Prostate gland (tissue), 2 donors: ENCODE data around the gene NOLC1. TPM values are rescaled to one million over a fixed set of nuclear protein-coding genes. Genes with fewer than 3 reads are reported as not detected.
A peak's percentile ranks its signal among the peaks of the same experiment; 100 is the strongest.

Source experiments
- DNase-seq: peaks from one replicate; pipeline ENCODE4 v3.0.0-alpha.2; 2019; ENCODE audit warnings: low spot score
- H3K27ac ChIP-seq, 2 donors: fragments of 200-600 bp; sonication (generic); 2 replicates each; pipeline ENCODE4 v1.5.1; 2017 to 2019
- H3K27me3 ChIP-seq: fragments of 200-600 bp; sonication (generic); replicated peaks from 2 replicates; pipeline ENCODE4 v1.5.1; 2019; ENCODE audit not compliant: insufficient read depth
- H3K36me3 ChIP-seq, 2 donors: fragments of 200-600 bp; sonication (generic); 1 replicate in 1 of 2; 2 replicates in 1 of 2; pipeline versions ENCODE4 v1.5.1 to v1.8.1; 2017 to 2019
- H3K4me1 ChIP-seq: fragments of 200-600 bp; sonication (generic); replicated peaks from 2 replicates; pipeline ENCODE4 v1.5.1; 2019
- H3K4me3 ChIP-seq, 2 donors: fragments of 200-600 bp; sonication (generic); 2 replicates each; pipeline ENCODE4 v1.5.1; 2017 to 2019
- H3K9me3 ChIP-seq: fragments of 200-600 bp; sonication (generic); 2 replicates; pipeline ENCODE4 v1.5.1; 2017
- CTCF ChIP-seq, 4 experiments: fragments of 200-600 bp in 2 of 4; fragments of 450-650 bp in 2 of 4; sonication (generic) in 2 of 4; IDR thresholded peaks; 1 replicate in 3 of 4; 2 replicates in 1 of 4; pipeline ENCODE4 v1.5.1; 2016 to 2019; ENCODE audit warnings: antibody characterized with exemption in 4 of 4, mild to moderate bottlenecking in 2 of 4, moderate library complexity in 2 of 4
- POLR2A ChIP-seq: fragments of 450-650 bp; IDR thresholded peaks from one replicate; pipeline ENCODE4 v1.6.1; 2016; ENCODE audit warnings: antibody characterized with exemption, mild to moderate bottlenecking
- POLR2AphosphoS5 ChIP-seq: sonication (generic); formaldehyde crosslinking; IDR thresholded peaks from one replicate; pipeline ENCODE4 v1.6.1; 2017; ENCODE audit warnings: antibody characterized with exemption
- WGBS: methylation state at CpG from one replicate; pipeline ENCODE4 v1.1.5; 2018; 5-methylcytosine and 5-hydroxymethylcytosine counted together
- intact Hi-C: fragments of 100-400 bp; cut with DNase I; formaldehyde crosslinking; loops from one replicate; pipeline ENCODE4 v1.14.2; 2022
- total RNA-seq, 2 donors: library from RNA; depleted of rRNA; stranded (reverse); fragments of >200 nt; gene quantifications; one replicate each; pipeline ENCODE4 v1.1.0, GENCODE V29; 2016

Gene NOLC1
- total RNA-seq, 2 donors from 2014 or later, result 50.3 to 67.9 TPM

DNA sequence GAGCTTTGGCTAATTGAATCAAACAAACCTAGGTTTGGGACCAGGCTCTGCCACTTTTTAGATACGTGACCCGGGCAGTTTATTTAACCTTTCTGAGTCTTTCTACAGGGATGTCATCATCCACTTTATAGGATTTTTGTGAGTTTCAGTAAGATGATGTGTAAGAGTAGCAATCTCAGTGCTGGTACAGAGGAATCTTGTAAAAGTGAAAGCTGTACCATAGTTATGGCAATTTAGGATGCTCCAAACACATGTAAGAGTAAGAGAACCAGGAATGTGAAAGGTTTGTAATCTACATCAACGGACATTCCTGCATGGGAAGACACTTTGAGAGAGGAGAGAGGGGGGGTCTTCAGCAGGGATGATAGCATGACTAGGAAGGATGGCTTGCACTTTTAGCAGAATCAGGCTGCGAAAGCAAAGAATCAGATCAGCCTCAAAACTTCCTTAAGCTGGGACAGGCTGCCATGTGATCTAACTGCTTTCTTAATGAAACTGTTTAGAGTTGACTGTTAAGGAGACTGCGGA lies 968 bp downstream of the NOLC1 start:
- Histone ChIP-seq H3K27ac (peak overlapping the region in 1 of 2 donors; percentile 82), H3K27me3 (no peaks in the 10 kb centered on the region), H3K4me3 (peak overlapping the region; percentile 80 to 84), H3K4me1 (peaks cover 5% of the 10 kb centered on the region), H3K36me3 (peaks cover 10 to 12% of the 10 kb centered on the region in 2 donors), H3K9me3 (no peaks in the 10 kb centered on the region)
- WGBS, result 34% methylated on average over 5 of the region's 5 CpGs
- no peak for DNase-seq
- TF ChIP-seq CTCF (IDR thresholded peaks at IDR 0.05), result no peak
- no peak for TF ChIP-seq POLR2A
- no peak for TF ChIP-seq POLR2AphosphoS5
- intact Hi-C loops, result loop anchor here (5.0 kb wide), 1 partner anchor 336 kb away; the partner anchor contains the start of gene OGA

GRCh38 chr10:102154466-102155116 lies 2.4 kb downstream of the NOLC1 start:
- Histone ChIP-seq H3K4me3 (no peak overlapping the region), H3K27ac (no peak overlapping the region), H3K4me1 (peaks cover 5% of the 10 kb centered on the region), H3K9me3 (no peaks in the 10 kb centered on the region), H3K36me3 (peaks cover 3 to 8% of the 10 kb centered on the region in 2 donors), H3K27me3 (no peaks in the 10 kb centered on the region)
- DNase-seq, result no peak
- TF ChIP-seq POLR2AphosphoS5, result no peak
- TF ChIP-seq CTCF (IDR thresholded peaks at IDR 0.05), result no peak
- no peak for TF ChIP-seq POLR2A
- intact Hi-C loops, result loop anchor here (5.0 kb wide), 1 partner anchor 337 kb away; the partner anchor contains the start of gene OGA
- 97% methylated on average over 11 of the region's 11 CpGs for WGBS

DNA sequence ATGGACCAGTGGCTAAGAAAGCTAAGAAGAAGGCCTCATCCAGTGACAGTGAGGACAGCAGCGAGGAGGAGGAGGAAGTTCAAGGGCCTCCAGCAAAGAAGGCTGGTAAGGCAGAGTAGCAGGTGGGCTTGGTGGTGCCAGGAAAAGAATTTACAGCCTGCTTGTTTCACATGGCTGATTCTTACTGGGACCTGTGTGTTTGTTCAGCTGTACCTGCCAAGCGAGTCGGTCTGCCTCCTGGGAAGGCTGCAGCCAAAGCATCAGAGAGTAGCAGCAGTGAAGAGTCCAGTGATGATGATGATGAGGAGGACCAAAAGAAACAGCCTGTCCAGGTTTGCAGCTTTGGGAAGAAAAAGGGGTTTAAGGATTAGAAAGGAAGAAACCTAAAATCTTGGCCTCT lies 5.0 kb downstream of the NOLC1 start:
- peaks cover 16 to 35% of the 10 kb centered on the region in 2 donors for H3K36me3 ChIP-seq

GRCh38 chr10:102159051-102159597 lies 6.9 kb downstream of the NOLC1 start:
- DNase-seq, result no peak
- TF ChIP-seq POLR2A (no peak), CTCF (IDR thresholded peaks at IDR 0.05) (no peak)
- intact Hi-C loops, result no loop called here
- Histone ChIP-seq H3K27me3 (no peaks in the 10 kb centered on the region), H3K9me3 (no peaks in the 10 kb centered on the region), H3K27ac (no peak overlapping the region), H3K4me3 (no peak overlapping the region), H3K4me1 (no peaks in the 10 kb centered on the region), H3K36me3 (peaks cover 16 to 38% of the 10 kb centered on the region in 2 donors)
- WGBS, result 90% methylated on average over 5 of the region's 5 CpGs

More for the DNA sequence above, 5.0 kb downstream of the NOLC1 start:
- H3K4me1 ChIP-seq, result peaks cover 5% of the 10 kb centered on the region
- DNase-seq, result peak; percentile 51
- H3K4me3 ChIP-seq, result no peak overlapping the region
- H3K9me3 ChIP-seq, result no peaks in the 10 kb centered on the region
- 38% methylated on average over 3 of the region's 3 CpGs for WGBS
- intact Hi-C loops, result no loop called here
- peak overlapping the region in 1 of 2 donors; percentile 35 for H3K27ac ChIP-seq
- no peaks in the 10 kb centered on the region for H3K27me3 ChIP-seq
- TF ChIP-seq POLR2A (no peak), POLR2AphosphoS5 (peak; percentile 77)

DNA sequence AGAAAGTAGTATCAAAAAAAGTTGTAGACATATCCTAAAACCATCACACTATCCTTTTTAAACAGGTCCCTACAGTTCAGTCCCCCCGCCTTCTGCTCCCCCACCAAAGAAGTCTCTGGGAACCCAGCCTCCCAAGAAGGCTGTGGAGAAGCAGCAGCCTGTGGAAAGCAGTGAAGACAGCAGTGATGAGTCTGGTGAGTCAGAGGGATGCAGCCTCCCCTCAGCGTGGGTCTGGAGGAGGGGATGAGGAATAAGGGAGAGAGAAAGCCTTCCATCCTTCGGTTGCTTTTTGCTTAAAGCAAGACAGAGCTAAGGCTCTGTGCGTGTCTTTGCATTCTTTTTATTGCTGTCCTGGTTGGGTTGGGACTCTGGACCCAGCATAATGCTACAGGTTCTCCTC lies 7.6 kb downstream of the NOLC1 start:
- no peak for DNase-seq
- H3K27ac ChIP-seq, result no peak overlapping the region
- TF ChIP-seq POLR2AphosphoS5, result no peak
- TF ChIP-seq POLR2A, result no peak
- no peak for TF ChIP-seq CTCF (IDR thresholded peaks at IDR 0.05)
- H3K4me1 ChIP-seq, result no peaks in the 10 kb centered on the region
- WGBS, result 94% methylated on average over 4 of the region's 4 CpGs
- H3K27me3 ChIP-seq, result no peaks in the 10 kb centered on the region
- no peak overlapping the region for H3K4me3 ChIP-seq
- H3K36me3 ChIP-seq, result peaks cover 16 to 38% of the 10 kb centered on the region in 2 donors
- no peaks in the 10 kb centered on the region for H3K9me3 ChIP-seq
- intact Hi-C loops, result no loop called here
